GM18511 (cell line): ENCODE data around the gene ERMARD.

Experiments used
- ATAC-seq: cut with Tn5 transposase; IDR thresholded peaks from one replicate; pipeline ENCODE4 v1.9.1; 2021; ENCODE audit warnings: mild to moderate bottlenecking, moderate library complexity; ENCODE audit not compliant: unreplicated experiment

The ERMARD gene

DNA sequence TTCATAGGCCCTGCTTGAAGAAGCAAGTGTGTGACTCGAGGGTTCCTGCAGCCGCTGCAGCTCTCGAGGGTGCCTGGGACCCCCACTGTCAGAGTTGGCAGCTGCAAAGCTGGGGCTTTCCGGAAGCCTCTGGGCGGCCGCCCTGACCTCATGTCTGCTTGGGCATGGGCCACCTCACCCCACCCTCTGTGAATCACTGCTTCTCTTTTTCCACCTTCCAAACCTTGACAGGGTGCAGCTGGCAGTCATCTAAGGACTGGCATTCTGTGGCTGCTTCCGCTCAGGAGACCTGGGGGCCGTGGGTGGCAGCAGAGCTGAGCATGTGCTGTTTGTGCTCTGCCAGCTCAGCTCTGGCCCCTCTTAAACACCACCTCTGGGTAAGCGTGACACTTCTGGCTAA lies 32.0 kb downstream of the ERMARD start:
- ATAC-seq: no peak

DNA sequence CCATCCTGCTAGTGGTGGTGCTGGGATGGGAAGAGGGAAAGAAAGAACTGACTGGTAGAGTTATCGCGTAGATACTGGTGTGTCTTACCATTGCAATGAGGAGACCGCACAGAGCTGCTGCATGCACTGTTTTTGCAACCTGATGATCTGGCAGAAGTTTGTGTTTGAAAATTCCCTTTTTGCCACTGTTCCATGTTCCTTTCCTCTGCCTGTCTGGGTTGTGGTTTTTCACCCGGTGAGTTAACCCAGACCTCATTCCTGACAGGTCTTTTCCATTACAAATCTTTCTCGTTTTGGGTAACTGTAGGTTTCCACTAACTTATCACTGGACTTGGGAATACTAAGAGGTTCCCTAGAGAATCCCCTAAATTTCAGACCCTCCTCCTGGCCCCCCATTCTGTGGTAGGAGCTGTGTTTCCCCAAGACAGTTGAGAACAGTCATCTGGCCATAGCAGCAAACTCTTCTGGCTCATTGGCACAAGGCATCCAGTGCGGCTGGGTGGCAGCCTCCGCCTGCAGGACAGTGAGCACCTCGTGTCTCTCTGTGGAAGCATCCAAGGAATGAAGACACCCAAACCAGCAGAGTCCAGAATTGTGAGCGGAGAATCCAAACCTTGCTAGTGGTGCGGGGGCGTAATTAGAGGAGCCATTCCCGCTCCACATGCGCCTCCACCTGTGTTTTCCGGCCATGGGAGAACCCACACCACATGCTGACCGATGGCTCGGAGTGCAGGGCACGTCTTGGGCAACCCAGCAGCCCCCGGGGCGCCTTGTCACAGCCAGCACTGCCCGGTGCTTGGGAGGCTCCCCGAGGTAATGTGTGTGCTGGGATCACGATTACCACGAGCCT lies 32.8 kb downstream of the ERMARD start:
- ATAC-seq: no peak

DNA sequence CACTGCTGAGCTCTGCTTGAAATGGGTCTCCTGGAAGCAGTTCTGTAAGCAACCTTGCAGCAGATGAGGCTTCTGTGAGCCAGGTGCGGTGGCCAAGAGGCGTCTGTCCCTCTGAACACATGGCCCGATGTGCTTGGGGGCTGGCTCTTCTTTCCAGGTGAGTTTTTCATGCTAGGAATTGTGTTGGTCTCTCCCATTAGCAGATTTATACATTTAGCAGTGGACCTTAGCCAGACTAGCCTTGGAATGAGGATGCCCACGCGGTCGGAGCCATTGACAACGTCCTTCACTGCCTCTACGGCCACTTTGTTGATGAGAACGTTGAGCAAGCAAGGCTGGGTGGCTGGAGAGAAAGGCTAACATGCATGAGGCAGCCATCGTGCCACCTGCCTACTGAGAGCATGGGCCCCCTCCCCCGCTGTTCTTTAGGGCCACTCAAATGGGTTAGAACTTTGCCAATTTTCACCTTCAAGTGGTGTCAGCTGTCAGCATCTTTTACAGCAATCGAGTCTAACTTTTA lies 33.5 kb downstream of the ERMARD start:
- no peak for ATAC-seq

DNA sequence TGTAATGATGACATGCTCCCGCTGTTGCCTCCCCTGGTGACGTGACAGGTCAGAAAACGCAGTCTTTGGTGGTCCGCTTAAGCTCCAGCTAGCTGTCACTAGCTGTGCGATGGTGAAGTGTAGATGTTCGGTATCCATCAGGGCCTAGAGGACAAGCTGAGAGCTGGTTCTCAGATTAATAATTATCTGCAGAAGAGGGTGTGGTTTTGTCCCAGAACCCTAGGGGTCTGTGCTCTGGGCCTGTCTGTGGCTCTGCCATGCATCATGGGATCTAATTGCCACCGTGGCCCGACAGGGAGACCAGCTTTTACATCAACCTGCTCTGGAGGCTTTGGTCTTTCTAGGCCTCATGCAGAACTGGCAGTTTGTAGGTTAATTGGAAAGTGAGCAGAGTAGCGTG lies 34.1 kb downstream of the ERMARD start:
- no peak for ATAC-seq

DNA sequence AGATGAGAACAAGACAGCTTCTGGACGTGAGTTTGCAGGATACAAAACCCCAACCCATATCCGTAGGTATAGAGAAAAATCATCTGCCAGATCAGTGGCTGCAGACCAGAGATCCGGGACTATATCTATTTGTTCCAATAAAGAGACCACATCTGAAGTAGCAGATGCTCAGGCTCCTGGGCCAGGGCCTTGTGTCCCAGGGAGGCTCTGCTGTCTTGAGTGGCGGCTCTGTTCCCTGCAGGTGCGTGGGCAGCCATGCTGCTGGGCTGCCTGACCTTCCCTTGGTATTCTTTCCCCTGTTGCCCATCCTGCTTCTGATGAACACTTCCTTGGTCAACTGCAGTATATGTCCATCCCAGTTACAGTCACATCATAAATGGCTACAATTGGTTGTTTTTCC lies 34.9 kb downstream of the ERMARD start:
- no peak for ATAC-seq

DNA sequence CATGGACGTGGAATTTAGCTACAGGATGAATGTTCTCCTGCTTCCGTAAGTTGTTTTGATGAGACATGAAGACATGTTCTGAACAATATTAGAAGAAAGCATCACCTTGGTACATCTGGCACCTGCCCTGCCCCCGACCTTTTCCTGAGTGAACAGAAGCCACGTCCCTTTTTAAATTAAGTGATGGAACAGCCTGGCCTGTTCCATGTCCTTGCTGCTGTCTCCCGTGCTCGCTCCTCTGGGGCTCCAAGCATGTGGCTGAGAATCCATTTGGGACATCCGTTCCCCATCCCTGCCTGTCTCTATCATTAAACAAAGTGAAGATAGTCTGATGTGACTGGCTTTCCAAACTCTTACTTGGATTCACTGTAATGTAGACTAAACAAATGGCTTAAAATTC lies 36.4 kb downstream of the ERMARD start:
- no peak for ATAC-seq

DNA sequence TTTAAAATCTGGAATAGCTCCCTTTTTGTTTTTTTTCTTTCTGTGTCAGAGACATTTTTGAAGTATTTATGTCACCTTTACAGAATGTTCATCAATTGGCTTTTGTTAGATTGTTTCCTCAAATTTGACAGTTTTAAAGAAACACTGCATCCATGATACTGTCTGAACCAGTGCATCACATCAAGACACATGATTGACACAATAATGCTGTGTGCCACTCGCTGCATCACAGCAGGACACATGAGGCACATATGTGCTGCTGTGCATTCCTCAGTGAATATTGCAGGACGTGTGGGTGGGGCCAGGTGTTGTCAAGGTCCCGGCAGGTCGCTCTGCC lies 37.4 kb downstream of the ERMARD start:
- ATAC-seq: no peak

DNA sequence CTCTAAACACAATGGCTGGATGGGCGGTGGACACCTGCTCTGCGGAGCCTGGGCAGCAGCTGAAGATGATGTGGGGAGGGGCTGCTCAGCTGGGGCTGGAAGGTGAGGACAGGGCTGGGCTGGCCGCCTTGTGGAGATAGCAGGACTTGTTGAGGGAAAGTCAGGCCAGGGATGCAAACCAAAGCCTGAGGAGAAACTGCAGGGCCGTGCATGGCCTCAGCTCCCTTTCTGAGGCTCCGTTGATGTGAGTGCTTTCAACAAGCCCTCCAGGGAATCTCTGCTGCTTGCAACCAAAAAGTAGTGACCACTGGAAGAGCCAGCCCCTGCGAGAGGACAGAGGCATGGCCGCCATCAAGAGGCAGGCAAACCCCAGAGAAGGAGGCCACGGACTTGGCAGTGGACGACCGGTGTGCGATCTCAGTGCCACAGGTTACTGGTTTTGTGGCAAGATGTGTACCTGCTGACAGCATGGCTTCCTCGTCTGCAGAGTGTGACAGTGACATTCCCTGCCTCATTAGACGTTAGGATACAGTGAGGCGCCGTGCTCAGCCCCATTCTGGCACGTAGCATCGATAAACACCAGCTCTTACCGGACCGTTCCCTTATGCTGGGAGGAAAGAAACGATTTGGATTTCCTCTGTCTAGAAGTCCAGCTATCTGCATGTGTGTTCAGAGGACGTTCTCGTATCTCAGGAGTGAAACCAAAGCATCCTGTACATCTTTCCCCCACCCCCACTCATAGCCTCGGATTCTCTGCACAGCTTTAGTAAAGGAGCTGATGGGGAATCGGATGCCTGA lies 37.9 kb downstream of the ERMARD start:
- ATAC-seq: no peak

DNA sequence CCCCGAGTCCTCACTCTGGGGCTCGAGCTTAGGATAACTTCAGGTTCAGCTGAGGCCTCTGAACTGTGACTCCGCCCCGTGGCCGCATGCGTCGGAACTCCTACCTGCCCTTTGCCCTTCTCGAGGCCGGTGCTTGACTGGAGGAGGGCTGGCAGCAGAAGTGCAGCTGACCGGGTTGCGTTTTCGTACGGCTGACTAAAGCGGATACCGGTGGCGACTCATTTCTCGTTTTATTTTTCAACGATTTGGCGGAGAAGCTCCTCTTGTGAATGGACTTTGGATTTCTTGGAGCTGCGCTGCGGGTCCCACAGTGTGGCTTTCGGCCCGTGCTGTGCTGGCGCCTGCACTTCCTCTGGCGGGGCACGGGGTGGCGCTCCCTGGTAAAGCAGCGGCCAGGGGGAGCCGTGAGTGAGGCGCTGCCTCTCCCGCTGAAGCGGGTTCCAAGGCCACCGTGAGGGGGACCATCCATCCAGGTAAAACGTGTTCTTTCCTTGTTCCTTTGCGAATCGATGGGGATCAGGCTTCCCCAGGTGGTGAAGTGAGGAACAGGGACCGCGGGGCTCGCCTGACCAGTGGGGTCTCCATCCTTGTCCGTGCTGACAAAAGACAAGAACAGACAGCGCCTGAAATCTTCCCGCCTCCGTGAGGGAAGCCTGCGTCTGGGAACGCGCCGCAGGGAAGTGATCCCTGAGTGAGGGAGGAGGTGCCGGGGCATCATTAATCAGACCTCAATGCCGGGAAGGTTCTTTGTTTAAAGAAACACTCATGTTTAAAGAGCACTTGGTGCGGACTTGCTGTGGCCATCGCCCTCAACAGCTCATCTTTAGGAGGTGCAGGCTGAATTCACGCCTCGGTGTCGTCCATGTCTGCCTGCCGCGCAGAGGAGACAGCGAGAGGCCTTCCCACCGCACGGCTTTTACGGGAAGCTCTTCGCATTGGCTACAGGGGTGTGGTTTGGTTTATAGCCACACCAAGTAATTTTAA lies 38.8 kb downstream of the ERMARD start:
- peak; percentile 99 for ATAC-seq

DNA sequence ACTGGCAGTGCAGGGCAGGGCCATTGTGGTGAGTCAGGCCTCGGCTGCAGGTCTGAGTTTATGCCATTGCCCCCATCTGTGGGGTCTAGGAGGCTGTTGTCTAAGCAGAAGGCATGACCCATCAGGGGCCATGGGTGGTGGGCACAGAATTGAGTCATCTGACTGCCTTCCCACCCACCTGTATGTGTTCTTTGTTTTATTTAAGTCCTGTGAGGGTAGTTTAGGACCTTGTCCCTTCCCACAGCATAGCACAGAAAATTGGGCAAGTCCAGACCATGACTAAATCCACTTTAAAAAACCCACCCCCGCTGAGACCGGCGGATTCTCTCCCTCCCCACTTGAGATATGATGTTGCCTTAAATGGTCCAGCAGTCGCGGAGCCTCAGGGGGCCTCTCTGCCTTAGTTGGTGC lies 40.3 kb downstream of the ERMARD start:
- ATAC-seq: no peak

DNA sequence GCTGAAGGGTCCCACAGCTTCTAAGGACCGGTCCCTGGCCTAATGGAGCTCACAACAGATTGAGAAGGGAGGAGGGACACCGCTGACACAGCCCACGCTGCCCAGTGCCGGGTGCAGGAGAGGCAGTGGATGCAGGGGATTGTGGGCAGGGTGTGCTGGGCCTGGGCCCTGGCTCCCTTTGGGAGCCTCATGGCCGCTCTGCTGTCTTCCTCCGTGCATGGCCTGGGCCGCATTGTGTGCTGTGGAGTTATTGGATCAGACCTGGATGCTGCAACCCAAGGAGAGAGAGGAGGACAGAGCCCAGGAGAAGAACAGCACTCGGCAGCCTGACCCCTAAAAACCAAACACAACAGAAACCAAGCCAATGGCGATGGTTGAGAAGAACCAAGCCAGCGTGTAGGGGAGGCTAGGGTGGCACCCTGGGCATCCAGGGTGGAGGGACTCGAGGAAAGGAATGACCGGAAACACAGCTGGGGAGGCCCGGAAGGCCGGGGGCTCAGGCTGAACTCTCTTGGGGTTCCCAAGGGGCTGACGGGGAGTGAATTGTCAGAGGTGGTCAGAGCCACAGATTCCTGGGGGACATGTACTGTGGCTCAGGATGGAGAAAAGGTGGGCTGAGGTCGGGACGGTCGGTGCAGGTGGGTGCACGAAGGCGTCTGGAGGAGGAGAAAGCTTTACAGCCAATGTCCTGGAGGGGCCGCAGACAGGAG lies 41.0 kb downstream of the ERMARD start:
- ATAC-seq: no peak

DNA sequence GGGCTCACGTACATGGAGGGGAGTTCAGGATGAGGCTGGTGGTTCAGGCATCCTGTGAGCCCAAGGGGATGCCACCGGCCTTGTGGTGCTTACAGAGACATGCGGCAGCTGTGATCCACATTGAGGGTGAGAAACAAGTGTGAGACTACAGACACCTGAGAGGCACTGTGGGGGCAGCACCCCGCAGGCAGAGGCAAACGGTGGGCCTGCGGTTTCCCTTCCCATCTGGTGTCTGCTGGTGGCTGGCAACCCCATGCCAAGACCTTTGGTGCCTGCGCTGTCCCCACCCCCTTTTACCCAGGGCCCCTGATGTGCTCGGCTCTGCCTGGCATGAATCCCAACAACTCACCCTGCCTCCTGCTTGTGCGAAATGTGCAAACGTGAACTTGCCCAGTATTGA lies 42.0 kb downstream of the ERMARD start:
- ATAC-seq: no peak

DNA sequence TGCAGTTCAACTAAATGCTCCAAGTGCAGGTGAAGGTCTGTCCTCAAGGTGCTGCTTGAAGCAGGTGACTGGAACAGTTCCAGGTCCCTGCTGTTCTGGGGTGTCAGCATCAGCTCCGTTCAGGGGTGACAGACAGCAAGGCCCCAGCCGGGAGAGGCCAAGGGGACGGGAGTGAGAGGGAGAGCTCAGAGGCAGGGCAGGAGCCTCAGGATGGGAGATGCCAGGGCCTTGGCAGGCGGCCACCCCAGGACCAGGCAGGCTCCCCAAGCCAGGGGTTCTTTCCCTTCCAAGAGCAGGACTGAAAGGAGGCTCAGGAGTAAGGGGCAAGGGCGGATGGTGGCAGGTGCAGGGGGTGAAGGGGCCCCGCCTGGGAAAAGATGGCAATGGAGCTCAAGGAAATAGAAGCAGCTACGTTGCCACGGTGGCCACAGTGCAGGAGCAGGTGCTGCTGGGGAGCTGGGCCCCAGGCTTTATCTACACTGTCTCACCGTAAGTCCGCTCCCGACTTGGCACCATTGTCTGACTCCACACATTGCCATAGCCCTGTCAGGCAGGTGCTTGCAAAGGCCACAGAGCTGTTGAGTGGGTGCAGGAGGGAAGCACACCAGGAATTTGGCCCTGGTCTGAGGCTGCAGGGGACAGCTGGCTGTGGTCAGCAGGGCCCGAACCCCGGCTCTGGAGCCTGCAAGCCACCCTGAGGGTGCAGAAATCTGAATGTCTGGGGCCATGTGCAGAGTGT lies 43.1 kb downstream of the ERMARD start:
- ATAC-seq: no peak

DNA sequence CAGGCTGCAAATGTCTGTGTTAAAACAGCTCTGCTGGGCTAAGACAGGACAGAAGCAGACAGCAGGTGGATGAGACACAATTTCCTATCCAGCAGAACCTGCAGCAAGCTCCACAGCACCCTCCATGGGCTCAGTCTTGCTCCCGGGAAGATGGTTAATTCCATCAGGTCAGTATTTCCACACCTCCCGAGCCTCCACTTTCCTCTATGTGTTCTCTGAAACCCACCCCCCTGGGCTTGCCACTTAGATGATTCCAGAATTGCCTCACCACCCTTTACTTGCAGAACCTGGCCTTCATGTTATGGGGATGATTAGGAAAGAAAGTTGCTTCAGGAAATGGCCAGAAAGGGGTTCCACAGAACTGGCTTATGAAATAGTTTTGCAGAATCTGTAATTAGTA lies 43.8 kb downstream of the ERMARD start:
- ATAC-seq: no peak

DNA sequence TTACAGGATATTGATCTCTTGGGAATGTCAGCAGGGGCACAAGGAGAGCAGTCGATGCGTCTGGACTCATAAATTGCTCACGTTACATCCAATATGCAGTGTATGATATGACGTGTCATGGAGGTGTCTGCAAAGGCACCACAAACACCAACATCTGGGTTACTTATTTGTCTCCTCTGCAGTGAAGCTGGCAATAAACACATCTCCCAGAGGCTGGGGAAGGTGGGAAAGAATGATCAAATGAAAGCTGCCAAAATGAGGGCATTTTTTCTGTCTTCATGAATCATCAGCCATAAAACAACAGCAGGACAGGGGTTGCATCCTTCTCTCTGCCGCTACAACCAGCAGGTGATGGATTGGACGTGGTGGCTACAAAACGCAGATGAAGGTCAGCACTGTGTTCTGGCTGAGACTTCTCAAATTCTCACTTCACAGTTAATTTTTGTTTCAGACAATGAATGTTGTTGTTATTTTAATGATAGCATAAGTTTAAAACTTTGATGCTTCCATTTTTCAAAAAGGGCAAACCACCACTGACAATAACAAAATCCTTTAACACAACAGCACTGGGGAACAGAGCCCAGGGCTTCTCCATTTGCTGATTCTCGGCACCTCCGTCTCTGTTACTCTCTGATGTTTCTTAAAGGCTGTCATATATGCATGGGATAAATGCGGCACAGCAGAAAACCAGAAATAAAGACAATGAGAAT lies 47.5 kb downstream of the ERMARD start:
- no peak for ATAC-seq

DNA sequence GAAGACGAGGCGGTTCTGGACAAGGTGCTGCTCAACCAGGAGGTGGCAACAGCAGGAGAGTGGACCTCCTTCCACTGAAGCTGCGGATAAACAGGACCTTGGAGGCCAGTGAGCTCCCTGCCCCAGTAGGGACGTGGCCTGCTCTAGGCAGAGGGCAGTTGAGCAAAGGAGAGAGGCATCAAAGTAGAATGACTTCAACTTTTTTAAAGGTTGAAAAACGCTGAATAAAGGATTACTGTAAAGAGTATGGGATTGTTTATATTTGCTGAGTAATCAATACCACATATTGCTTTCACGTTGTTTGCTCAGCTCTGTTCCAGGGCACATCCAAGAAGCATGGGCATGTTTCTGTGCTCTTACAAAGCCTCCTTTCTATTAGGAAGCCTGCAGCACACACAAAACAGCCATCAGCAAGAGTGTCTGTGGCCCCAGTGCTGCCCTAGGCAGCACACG lies 48.1 kb downstream of the ERMARD start:
- ATAC-seq: no peak

DNA sequence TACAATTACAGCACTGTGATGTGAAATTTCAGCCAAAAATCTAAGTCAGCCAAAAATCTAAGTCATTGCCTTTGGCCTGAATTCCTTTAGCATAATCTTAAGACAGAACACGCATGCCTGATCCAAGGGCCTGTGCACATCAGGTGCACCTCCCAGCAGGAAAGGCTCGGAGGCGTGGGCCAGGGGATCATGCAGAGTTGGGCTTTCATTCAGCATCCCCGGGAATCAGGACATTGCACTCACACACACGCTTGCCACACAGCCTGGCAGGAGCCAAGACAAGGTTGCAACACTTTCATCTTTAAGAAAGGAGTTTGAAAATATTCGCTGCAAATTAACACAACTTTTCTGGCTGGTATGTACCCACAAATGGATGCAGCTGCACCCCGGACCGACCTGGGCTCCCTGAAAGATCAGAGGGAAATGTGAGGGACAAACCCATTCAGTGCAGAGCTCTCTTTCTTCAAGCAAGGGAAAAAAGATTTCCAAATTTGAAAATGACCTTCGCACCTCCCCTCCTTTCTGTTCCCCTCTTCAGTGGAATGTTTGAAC lies 48.8 kb downstream of the ERMARD start:
- ATAC-seq: no peak

DNA sequence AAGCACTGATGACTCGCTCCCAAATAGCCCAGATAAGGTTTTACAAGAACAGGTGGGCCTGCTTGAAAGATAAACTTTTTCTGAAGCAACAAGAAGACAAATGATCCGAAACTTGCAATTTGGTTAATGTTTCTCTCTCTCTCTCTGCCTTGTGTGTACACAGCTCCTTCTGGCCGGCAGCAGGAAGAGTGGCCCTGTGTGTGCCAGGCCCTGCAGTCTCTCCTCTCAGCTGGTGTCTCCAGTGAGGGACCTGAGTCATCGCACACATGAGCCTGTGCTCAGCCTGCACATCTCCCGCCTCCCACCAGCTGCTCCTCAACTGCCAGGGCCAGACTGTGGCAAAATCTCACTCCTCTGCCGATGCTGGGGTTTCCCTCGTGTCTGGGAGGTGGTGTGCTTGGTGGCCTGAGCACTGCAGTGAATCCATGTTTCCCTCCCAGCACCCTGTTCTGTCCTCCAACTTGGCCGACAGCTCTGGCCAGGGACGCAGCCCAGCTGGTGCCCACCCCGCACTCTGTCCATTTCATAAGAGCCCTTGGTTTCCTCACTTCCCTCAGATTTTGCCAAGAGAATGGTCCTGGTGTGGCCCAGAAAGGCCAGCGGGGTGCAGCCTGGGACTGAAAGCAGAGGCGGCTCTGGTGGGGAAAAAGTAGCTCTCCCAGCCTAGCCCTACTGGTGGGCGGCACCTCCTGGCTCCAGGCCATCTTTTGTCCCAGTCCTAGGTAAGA lies 49.4 kb downstream of the ERMARD start:
- peak; percentile 48 for ATAC-seq
